ENCODE data around the gene RAB44. TPM values are rescaled to one million over a fixed set of nuclear protein-coding genes. Genes with fewer than 3 reads are reported as not detected.

RAB44 gene
- total and polyA plus RNA-seq, 2 of the 13 experiments (the other 11 are each of a cell fraction or from before 2014, with no cell fraction given): not detected

DNA sequence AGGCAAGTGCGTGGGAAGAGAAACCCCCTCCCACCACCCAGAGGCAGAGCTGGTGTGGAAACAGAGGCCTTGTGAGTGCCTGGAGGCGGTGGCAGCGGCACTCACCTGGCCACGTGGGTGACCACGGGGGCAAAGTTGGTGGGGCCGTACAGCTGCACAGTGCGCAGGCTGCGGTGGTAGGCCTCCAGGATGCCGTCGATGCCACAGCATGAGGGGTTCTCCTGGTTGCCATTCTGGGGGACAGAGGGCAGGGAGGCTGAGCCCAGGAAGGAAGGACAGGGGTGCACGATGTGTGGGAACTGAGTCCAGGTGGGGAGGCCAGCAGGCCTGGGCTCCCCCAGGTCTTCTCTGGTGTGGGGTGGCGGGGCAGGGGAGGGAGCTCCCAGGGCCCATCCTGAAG is 47.7 kb downstream of the RAB44 start (continued):
- TF ChIP-seq, protein P1, sequence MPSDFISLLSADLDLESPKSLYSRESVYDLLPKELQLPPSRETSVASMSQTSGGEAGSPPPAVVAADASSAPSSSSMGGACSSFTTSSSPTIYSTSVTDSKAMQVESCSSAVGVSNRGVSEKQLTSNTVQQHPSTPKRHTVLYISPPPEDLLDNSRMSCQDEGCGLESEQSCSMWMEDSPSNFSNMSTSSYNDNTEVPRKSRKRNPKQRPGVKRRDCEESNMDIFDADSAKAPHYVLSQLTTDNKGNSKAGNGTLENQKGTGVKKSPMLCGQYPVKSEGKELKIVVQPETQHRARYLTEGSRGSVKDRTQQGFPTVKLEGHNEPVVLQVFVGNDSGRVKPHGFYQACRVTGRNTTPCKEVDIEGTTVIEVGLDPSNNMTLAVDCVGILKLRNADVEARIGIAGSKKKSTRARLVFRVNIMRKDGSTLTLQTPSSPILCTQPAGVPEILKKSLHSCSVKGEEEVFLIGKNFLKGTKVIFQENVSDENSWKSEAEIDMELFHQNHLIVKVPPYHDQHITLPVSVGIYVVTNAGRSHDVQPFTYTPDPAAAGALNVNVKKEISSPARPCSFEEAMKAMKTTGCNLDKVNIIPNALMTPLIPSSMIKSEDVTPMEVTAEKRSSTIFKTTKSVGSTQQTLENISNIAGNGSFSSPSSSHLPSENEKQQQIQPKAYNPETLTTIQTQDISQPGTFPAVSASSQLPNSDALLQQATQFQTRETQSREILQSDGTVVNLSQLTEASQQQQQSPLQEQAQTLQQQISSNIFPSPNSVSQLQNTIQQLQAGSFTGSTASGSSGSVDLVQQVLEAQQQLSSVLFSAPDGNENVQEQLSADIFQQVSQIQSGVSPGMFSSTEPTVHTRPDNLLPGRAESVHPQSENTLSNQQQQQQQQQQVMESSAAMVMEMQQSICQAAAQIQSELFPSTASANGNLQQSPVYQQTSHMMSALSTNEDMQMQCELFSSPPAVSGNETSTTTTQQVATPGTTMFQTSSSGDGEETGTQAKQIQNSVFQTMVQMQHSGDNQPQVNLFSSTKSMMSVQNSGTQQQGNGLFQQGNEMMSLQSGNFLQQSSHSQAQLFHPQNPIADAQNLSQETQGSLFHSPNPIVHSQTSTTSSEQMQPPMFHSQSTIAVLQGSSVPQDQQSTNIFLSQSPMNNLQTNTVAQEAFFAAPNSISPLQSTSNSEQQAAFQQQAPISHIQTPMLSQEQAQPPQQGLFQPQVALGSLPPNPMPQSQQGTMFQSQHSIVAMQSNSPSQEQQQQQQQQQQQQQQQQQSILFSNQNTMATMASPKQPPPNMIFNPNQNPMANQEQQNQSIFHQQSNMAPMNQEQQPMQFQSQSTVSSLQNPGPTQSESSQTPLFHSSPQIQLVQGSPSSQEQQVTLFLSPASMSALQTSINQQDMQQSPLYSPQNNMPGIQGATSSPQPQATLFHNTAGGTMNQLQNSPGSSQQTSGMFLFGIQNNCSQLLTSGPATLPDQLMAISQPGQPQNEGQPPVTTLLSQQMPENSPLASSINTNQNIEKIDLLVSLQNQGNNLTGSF (CRISPR knock-in tag; IDR thresholded peaks at IDR 0.05): no peak
- no peak for TF ChIP-seq PPARG (CRISPR knock-in tag; conservative IDR thresholded peaks at IDR 0.05)
- TF ChIP-seq JUND (CRISPR knock-in tag; IDR thresholded peaks at IDR 0.05): no peak
- TF ChIP-seq ZNF569 (CRISPR knock-in tag; IDR thresholded peaks at IDR 0.05; ENCODE audit: borderline replicate concordance): no peak

DNA sequence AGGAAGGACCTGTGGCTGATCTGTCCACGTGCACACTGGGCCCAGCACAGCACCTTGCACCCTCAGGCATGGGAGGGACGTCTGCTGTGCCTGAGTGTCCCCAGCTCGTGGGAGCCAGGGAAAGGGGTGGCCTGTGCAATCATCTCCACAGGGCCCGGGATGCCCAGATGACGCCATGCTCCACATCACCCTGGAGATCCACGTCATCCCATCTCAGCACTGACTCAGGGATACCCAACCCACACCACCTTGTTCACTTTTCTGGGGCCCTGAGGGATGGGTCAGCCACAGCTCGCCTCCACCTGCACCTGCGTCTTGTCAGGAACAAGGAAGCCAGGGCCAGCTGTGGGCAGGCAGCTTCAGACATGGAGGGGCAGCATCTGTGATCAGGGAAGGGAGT is 48.2 kb downstream of the RAB44 start:
- Histone ChIP-seq H3K9me3 (ENCODE audit: low read length) (no peaks in the 10 kb centered on the region), H3K27me3 (ENCODE audit: control insufficient read depth in 1 of 2, insufficient read depth in 2 of 2, low read length in 2 of 2) (peaks cover 12 to 77% of the 10 kb centered on the region in 2 experiments; a peak in 4 of 5 replicates), H4K20me1 (ENCODE audit: insufficient read depth, low read length) (no peaks in the 10 kb centered on the region), H3K79me2 (ENCODE audit: insufficient read depth, low read length) (no peaks in the 10 kb centered on the region), H3K4me1 (ENCODE audit: insufficient read depth, low read length) (no peaks in the 10 kb centered on the region), H2AFZ (ENCODE audit: low read length) (no peak overlapping the region), H3K36me3 (replicated peaks in 1 of 2; ENCODE audit: control insufficient read depth in 1 of 2, insufficient read depth in 2 of 2, low read length in 2 of 2) (no peaks in the 10 kb centered on the region), H3K4me2 (ENCODE audit: low read depth, low read length) (no peak overlapping the region), H3K27ac (ENCODE audit: extremely low read length, insufficient read depth, low read length) (no peak overlapping the region), H3K4me3 (replicated peaks in 1 of 3; ENCODE audit: insufficient read depth in 1 of 3, low read depth in 2 of 3, low read length in 3 of 3) (no peak overlapping the region), H3K9ac (ENCODE audit: insufficient read depth, low read depth, low read length) (no peak overlapping the region)
- in situ Hi-C loops (cut with HindIII; ENCODE audit: extremely low pct_ligation_motif_present, low pct_unique_long_range_greater_than_20kb): no loop called here
- TF ChIP-seq CREB1 (IDR thresholded peaks at IDR 0.05) (peak; percentile 70), CREB1 (CRISPR knock-in tag; IDR thresholded peaks at IDR 0.05) (no peak)
- TF ChIP-seq, protein P2, sequence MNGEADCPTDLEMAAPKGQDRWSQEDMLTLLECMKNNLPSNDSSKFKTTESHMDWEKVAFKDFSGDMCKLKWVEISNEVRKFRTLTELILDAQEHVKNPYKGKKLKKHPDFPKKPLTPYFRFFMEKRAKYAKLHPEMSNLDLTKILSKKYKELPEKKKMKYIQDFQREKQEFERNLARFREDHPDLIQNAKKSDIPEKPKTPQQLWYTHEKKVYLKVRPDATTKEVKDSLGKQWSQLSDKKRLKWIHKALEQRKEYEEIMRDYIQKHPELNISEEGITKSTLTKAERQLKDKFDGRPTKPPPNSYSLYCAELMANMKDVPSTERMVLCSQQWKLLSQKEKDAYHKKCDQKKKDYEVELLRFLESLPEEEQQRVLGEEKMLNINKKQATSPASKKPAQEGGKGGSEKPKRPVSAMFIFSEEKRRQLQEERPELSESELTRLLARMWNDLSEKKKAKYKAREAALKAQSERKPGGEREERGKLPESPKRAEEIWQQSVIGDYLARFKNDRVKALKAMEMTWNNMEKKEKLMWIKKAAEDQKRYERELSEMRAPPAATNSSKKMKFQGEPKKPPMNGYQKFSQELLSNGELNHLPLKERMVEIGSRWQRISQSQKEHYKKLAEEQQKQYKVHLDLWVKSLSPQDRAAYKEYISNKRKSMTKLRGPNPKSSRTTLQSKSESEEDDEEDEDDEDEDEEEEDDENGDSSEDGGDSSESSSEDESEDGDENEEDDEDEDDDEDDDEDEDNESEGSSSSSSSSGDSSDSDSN (CRISPR knock-in tag; IDR thresholded peaks at IDR 0.05): no peak
- intact Hi-C loops (cut with micrococcal nuclease; ENCODE audit: unreplicated experiment): no loop called here
- FAIRE-seq (no peak), ATAC-seq (no peak), DNase-seq (ENCODE audit: low spot score) (no peak)
- no TSS peak for BruUV-seq (replicated peaks)
- 14% methylated on average over 5 of the region's 8 CpGs for WGBS (ENCODE audit: low lambda C conversion rate)
- CTCF ChIA-PET (ENCODE audit: low intra/inter-chr PET ratio, low total read pairs): no interaction called here
- POLR2A ChIA-PET: no interaction called here
